ENCODE data around the gene EPHX1. TPM values are rescaled to one million over a fixed set of nuclear protein-coding genes. Genes with fewer than 3 reads are reported as not detected.
A peak's percentile ranks its signal among the peaks of the same experiment; 100 is the strongest.

The EPHX1 gene
- total and polyA plus RNA-seq, 4 donors: 31.7 to 115 (median 98.5) TPM

DNA sequence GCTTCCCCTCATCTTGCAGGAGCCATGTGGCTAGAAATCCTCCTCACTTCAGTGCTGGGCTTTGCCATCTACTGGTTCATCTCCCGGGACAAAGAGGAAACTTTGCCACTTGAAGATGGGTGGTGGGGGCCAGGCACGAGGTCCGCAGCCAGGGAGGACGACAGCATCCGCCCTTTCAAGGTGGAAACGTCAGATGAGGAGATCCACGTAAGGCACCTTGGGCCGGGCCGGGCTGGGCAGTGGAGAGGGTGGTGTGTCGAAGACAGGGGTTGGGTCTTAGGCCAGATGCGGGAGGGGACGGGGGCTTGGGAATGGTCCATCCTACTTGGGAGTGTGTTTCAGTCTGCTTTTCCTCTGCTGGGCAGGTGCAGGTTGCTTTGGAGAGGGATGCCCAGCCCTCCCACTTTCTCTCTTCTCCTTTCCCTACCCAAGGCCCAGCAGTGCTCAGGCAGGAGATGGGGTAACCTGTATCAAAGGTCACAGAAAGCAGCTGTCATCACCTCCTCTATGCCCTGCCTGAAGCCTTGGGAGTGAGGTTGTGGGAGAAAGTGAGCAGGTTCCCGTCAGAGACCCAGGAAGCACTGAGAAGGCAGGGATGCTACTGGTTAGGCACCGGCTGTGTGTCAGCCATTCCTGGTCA is 18.9 kb downstream of the EPHX1 start:
- 95% methylated on average over 14 of the region's 14 CpGs for WGBS, 2 donors
- peaks cover 4 to 30% (median 20%) of the 10 kb centered on the region in 4 donors for H3K36me3 ChIP-seq (ENCODE audit: control insufficient read depth in 4 of 4, insufficient read depth in 4 of 4, low read length in 4 of 4)
- no peaks in the 10 kb centered on the region for H3K27me3 ChIP-seq (ENCODE audit: control insufficient read depth in 3 of 3, insufficient read depth in 3 of 3, low read length in 2 of 3)
- no peaks in the 10 kb centered on the region for H3K9me3 ChIP-seq (ENCODE audit: control insufficient read depth in 4 of 4, insufficient read depth in 3 of 4, low read length in 3 of 4)
- TF ChIP-seq, protein P1, sequence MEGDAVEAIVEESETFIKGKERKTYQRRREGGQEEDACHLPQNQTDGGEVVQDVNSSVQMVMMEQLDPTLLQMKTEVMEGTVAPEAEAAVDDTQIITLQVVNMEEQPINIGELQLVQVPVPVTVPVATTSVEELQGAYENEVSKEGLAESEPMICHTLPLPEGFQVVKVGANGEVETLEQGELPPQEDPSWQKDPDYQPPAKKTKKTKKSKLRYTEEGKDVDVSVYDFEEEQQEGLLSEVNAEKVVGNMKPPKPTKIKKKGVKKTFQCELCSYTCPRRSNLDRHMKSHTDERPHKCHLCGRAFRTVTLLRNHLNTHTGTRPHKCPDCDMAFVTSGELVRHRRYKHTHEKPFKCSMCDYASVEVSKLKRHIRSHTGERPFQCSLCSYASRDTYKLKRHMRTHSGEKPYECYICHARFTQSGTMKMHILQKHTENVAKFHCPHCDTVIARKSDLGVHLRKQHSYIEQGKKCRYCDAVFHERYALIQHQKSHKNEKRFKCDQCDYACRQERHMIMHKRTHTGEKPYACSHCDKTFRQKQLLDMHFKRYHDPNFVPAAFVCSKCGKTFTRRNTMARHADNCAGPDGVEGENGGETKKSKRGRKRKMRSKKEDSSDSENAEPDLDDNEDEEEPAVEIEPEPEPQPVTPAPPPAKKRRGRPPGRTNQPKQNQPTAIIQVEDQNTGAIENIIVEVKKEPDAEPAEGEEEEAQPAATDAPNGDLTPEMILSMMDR (IDR thresholded peaks at IDR 0.05; ENCODE audit: control extremely low read depth, extremely low read depth): no peak
- peaks cover 0 to 28% (median 17%) of the 10 kb centered on the region in 5 donors for H3K4me1 ChIP-seq (ENCODE audit: control insufficient read depth in 5 of 5, insufficient read depth in 5 of 5, low read length in 5 of 5)
- DNase-seq (no peak), ATAC-seq (ENCODE audit: insufficient read depth, low FRiP score) (no peak)
- no peak overlapping the region for H3K9ac ChIP-seq (ENCODE audit: insufficient read depth in 1 of 2, low read length in 2 of 2)
- no peak overlapping the region for H3K4me3 ChIP-seq
- H3K27ac ChIP-seq (ENCODE audit: low read depth in 1 of 2, low read length in 1 of 2): no peak overlapping the region

DNA sequence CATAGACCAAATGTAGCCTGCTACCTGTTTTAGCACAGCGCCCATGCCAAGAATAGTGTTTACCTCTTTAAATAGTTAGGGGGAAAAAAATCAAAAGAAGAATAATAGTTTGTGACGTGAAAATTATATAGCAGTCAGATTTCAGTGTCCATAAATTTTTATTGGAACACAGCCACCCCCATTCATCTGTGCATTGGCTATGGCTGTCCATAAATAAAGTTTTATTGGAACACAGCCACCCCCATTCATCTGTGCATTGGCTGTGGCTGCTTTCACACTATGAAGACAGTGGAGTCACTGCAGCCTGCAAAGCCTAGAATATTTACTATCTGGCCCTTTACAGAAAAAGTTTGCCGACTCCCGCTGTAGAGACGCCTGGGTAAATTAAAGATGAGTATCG is 20.9 kb downstream of the EPHX1 start:
- Histone ChIP-seq H3K36me3 (ENCODE audit: control insufficient read depth in 4 of 4, insufficient read depth in 4 of 4, low read length in 4 of 4) (peaks cover 4 to 34% (median 24%) of the 10 kb centered on the region in 4 donors), H3K9ac (ENCODE audit: insufficient read depth in 1 of 2, low read length in 2 of 2) (no peak overlapping the region), H3K9me3 (ENCODE audit: control insufficient read depth in 4 of 4, insufficient read depth in 3 of 4, low read length in 3 of 4) (no peaks in the 10 kb centered on the region), H3K4me3 (no peak overlapping the region), H3K27me3 (ENCODE audit: control insufficient read depth in 3 of 3, insufficient read depth in 3 of 3, low read length in 2 of 3) (no peaks in the 10 kb centered on the region), H3K4me1 (ENCODE audit: control insufficient read depth in 5 of 5, insufficient read depth in 5 of 5, low read length in 5 of 5) (peaks cover 0 to 21% (median 11%) of the 10 kb centered on the region in 5 donors), H3K27ac (ENCODE audit: low read depth in 1 of 2, low read length in 1 of 2) (no peak overlapping the region)
- 94 to 96% methylated on average over 6 of the region's 6 CpGs for WGBS, 2 donors
- ATAC-seq (ENCODE audit: insufficient read depth, low FRiP score) (no peak), DNase-seq (no peak)
- TF ChIP-seq, protein P1 (IDR thresholded peaks at IDR 0.05; ENCODE audit: control extremely low read depth, extremely low read depth): no peak

DNA sequence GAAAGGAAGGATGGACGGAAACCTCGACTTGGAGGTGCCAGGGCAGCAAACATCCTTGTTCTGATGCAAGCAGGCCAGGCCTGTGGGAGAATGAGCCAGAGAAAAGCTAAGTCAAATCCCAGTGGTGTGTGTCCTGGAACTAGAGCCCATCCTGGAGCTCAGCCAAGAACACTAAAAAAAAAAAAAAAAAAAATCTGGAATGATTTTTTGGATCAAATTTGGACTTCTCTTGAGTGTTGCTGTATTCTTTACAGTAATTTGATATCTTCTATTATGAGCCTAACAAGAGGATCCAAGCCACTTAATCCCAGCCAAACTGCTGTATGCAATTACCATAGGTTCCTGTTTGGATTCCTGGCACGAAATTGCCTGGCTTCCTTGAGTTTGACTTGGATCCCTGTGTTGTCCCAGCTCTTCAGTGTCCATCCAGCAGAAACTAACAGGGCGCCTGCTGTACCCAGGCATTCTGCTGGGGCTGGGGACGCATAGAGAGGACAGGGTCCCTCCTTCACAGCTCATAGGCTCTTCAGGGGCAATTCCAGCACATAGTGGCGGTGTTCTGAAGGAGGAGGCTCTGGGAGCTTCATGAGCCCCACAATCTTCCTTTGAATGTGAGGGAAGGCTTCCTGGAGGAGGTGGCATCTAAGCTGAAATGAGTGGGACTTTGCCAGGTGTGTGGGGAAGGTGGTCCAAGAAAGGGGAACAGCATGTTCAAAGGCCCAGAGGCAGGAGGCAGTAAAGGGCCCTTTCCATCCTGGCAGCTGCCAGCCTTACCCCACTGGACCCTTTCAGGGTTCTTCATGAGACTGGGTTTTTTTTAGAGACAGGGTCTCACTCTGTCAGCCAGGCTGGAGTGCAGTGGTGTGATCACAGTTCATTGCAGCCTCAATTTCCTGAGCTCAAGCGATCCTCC is 24.7 kb downstream of the EPHX1 start:
- ATAC-seq (ENCODE audit: insufficient read depth, low FRiP score) (no peak), DNase-seq (peak; percentile 83 to 98 (median 98))
- no peaks in the 10 kb centered on the region for H3K27me3 ChIP-seq (ENCODE audit: control insufficient read depth in 3 of 3, insufficient read depth in 3 of 3, low read length in 2 of 3)
- H3K9me3 ChIP-seq (ENCODE audit: control insufficient read depth in 4 of 4, insufficient read depth in 3 of 4, low read length in 3 of 4): no peaks in the 10 kb centered on the region
- WGBS, 2 donors: 66 to 80% methylated on average over 7 of the region's 7 CpGs
- H3K4me3 ChIP-seq: no peak overlapping the region
- peaks cover 4 to 55% (median 38%) of the 10 kb centered on the region in 4 donors for H3K36me3 ChIP-seq (ENCODE audit: control insufficient read depth in 4 of 4, insufficient read depth in 4 of 4, low read length in 4 of 4)
- TF ChIP-seq, protein P1 (IDR thresholded peaks at IDR 0.05; ENCODE audit: control extremely low read depth, extremely low read depth): no peak
- H3K27ac ChIP-seq (ENCODE audit: low read depth in 1 of 2, low read length in 1 of 2): peak overlapping the region in 1 of 2 donors; percentile 80
- no peak overlapping the region for H3K9ac ChIP-seq (ENCODE audit: insufficient read depth in 1 of 2, low read length in 2 of 2)
- peaks cover 0 to 24% (median 6%) of the 10 kb centered on the region in 5 donors for H3K4me1 ChIP-seq (ENCODE audit: control insufficient read depth in 5 of 5, insufficient read depth in 5 of 5, low read length in 5 of 5)

Measured in lung (tissue), 12 donors.